HG03280 (cell line): ENCODE measurements around the gene TRIP4.

Experiments used
- ATAC-seq: cut with Tn5 transposase; IDR thresholded peaks from one replicate; pipeline ENCODE4 v1.9.1; 2021; ENCODE audit warnings: mild to moderate bottlenecking, moderate library complexity; ENCODE audit not compliant: unreplicated experiment

The TRIP4 gene

GRCh38 chr15:64443747-64444621 lies 56.3 kb downstream of the TRIP4 start:
- peak; percentile 55 for ATAC-seq

GRCh38 chr15:64444836-64445235 lies 57.2 kb downstream of the TRIP4 start:
- no peak for ATAC-seq

- ATAC-seq, result no peak
Observed at GRCh38 chr15:64447536-64448315, 60.1 kb downstream of the TRIP4 start.

- ATAC-seq, result no peak
Observed at GRCh38 chr15:64452988-64453688, 65.5 kb downstream of the TRIP4 start.

- ATAC-seq, result no peak
Observed at GRCh38 chr15:64453689-64454037, 66.0 kb downstream of the TRIP4 start.

GRCh38 chr15:64454282-64454681 lies 66.6 kb downstream of the TRIP4 start:
- no peak for ATAC-seq

GRCh38 chr15:64455961-64456371 lies 68.3 kb downstream of the TRIP4 start:
- no peak for ATAC-seq

GRCh38 chr15:64456634-64457108 lies 69.0 kb downstream of the TRIP4 start:
- ATAC-seq, result no peak

- ATAC-seq, result no peak
Observed at GRCh38 chr15:64459066-64459781, 71.6 kb downstream of the TRIP4 start.

GRCh38 chr15:64460206-64460723 lies 72.6 kb downstream of the TRIP4 start, which contains the start of gene ZNF609:
Gene ZNF609, plus strand, starts transcription at chr15:64460578. Its CDS starts 38,842 bp downstream, at chr15:64499420.
- peak; percentile 56 for ATAC-seq

- ATAC-seq, result no peak
Observed at GRCh38 chr15:64460724-64461720, 73.4 kb downstream of the TRIP4 start.

GRCh38 chr15:64461721-64462162 lies 74.1 kb downstream of the TRIP4 start:
- ATAC-seq, result no peak

- no peak for ATAC-seq
Observed at GRCh38 chr15:64462492-64462891, 74.9 kb downstream of the TRIP4 start.

- no peak for ATAC-seq
Observed at GRCh38 chr15:64464276-64465005, 76.8 kb downstream of the TRIP4 start.

GRCh38 chr15:64466408-64467141 lies 78.9 kb downstream of the TRIP4 start:
- no peak for ATAC-seq

GRCh38 chr15:64472161-64472560 lies 84.5 kb downstream of the TRIP4 start:
- no peak for ATAC-seq

- ATAC-seq, result no peak
Observed at GRCh38 chr15:64474846-64475245, 87.2 kb downstream of the TRIP4 start.

- ATAC-seq, result no peak
Observed at GRCh38 chr15:64476550-64476949, 88.9 kb downstream of the TRIP4 start.
